GM19025 (cell line): Measurements from ENCODE around the gene BPIFB3.

Experiments
- ATAC-seq: cut with Tn5 transposase; IDR thresholded peaks from one replicate; pipeline ENCODE4 v1.9.1; 2021; ENCODE audit warnings: mild to moderate bottlenecking, low read depth, moderate library complexity; ENCODE audit not compliant: unreplicated experiment

The BPIFB3 gene

GRCh38 chr20:33053291-33054106 is at the start of gene BPIFB3:
Gene BPIFB3, plus strand, starts transcription at chr20:33053903. Its CDS starts 1,533 bp downstream, at chr20:33055436.
- no peak for ATAC-seq

- no peak for ATAC-seq
Measured at GRCh38 chr20:33004141-33004751, 49.5 kb upstream of the BPIFB3 start, which contains the start of gene SUN5. Gene SUN5, minus strand, starts transcription at chr20:33004433. Its CDS starts 93 bp downstream, at chr20:33004340.

- no peak for ATAC-seq
Measured at GRCh38 chr20:33005132-33005566, 48.6 kb upstream of the BPIFB3 start.

- no peak for ATAC-seq
Measured at GRCh38 chr20:33005908-33006775, 47.6 kb upstream of the BPIFB3 start.

- no peak for ATAC-seq
Measured at GRCh38 chr20:33006776-33007375, 46.8 kb upstream of the BPIFB3 start.

- no peak for ATAC-seq
Measured at GRCh38 chr20:33007376-33008335, 46.0 kb upstream of the BPIFB3 start, which contains the start of gene BPIFB2. Gene BPIFB2, plus strand, starts transcription at chr20:33007704. Its CDS starts 871 bp downstream, at chr20:33008575.

- no peak for ATAC-seq
Measured at GRCh38 chr20:33008336-33009213, 45.1 kb upstream of the BPIFB3 start.

- ATAC-seq: no peak
Measured at GRCh38 chr20:33009214-33010132, 44.2 kb upstream of the BPIFB3 start.

- no peak for ATAC-seq
Measured at GRCh38 chr20:33010133-33010504, 43.6 kb upstream of the BPIFB3 start.

GRCh38 chr20:33010674-33011449 is 42.8 kb upstream of the BPIFB3 start:
- ATAC-seq: no peak

GRCh38 chr20:33012327-33013189 is 41.1 kb upstream of the BPIFB3 start:
- ATAC-seq: no peak

GRCh38 chr20:33013701-33014326 is 39.9 kb upstream of the BPIFB3 start:
- ATAC-seq: no peak

GRCh38 chr20:33014336-33015113 is 39.2 kb upstream of the BPIFB3 start:
- ATAC-seq: no peak

GRCh38 chr20:33015114-33015484 is 38.6 kb upstream of the BPIFB3 start:
- ATAC-seq: no peak
